ENCODE data around the gene OAS3. TPM values are rescaled to one million over a fixed set of nuclear protein-coding genes. Genes with fewer than 3 reads are reported as not detected.
A peak's percentile ranks its signal among the peaks of the same experiment; 100 is the strongest.

OAS3 gene
- total and polyA plus RNA-seq, 10 donors = 5.0 to 54.5 (median 28.8) TPM

- H3K27me3 ChIP-seq (replicated peaks in 1 of 7) = no peaks in the 10 kb centered on the region
- intact Hi-C loops (cut with DNase I; ENCODE audit: low total_unique reads) = no loop called here
- no peak for DNase-seq
- no peak overlapping the region for H3K4me3 ChIP-seq
- no peak for TF ChIP-seq POLR2A (IDR thresholded peaks at IDR 0.05)
- H3K9me3 ChIP-seq = no peaks in the 10 kb centered on the region
- H3K27ac ChIP-seq = peak overlapping the region in 5 of 8 donors; percentile 0 to 94 (median 90)
- peaks cover 0 to 13% (median 0%) of the 10 kb centered on the region in 6 donors for H3K36me3 ChIP-seq
- peaks cover 38 to 93% (median 75%) of the 10 kb centered on the region in 6 donors for H3K4me1 ChIP-seq
These were observed 33.7 kb upstream of the OAS3 start for GRCh38 chr12:112904571-112904970.

GRCh38 chr12:112905451-112906089, 32.7 kb upstream of the OAS3 start:
- Histone ChIP-seq H3K9me3 (no peaks in the 10 kb centered on the region), H3K4me1 (peaks cover 45 to 94% (median 81%) of the 10 kb centered on the region in 6 donors), H3K36me3 (peaks cover 0 to 23% (median 0%) of the 10 kb centered on the region in 6 donors), H3K27me3 (replicated peaks in 1 of 7) (no peaks in the 10 kb centered on the region), H3K27ac (peak overlapping the region; percentile 26 to 94 (median 87)), H3K4me3 (no peak overlapping the region)
- TF ChIP-seq POLR2A (IDR thresholded peaks at IDR 0.05) (no peak), CTCF (IDR thresholded peaks at IDR 0.05 in 8 of 11, conservative IDR thresholded peaks at IDR 0.05 in 3 of 11) (no peak), POLR2AphosphoS5 (IDR thresholded peaks at IDR 0.05) (no peak)
- WGBS, 5 donors = 62 to 77% (median 72%) methylated on average over 4 of the region's 4 CpGs
- no peak for DNase-seq
- intact Hi-C loops (cut with DNase I; ENCODE audit: low total_unique reads) = loop anchor here (5.0 kb wide), 1 partner anchor 72 kb away; the partner anchor contains the start of gene OAS2

GRCh38 chr12:112906712-112907414, 31.4 kb upstream of the OAS3 start, which contains the start of gene OAS1:
TSS of gene OAS1 (plus strand) at chr12:112906962. CDS start at chr12:112907040, 78 bp downstream.
- H3K9me3 ChIP-seq = peaks cover 0 to 2% (median 0%) of the 10 kb centered on the region in 8 donors
- TF ChIP-seq CTCF (IDR thresholded peaks at IDR 0.05 in 8 of 11, conservative IDR thresholded peaks at IDR 0.05 in 3 of 11) (no peak), POLR2A (IDR thresholded peaks at IDR 0.05) (peak in 1 of 3 donors; percentile 63), POLR2AphosphoS5 (IDR thresholded peaks at IDR 0.05) (peak; percentile 8 to 82 (median 48))
- peak within 1 kb of the TSS; percentile 79 to 94 (median 87) for H3K27ac ChIP-seq
- no peak for DNase-seq
- 0 to 4% (median 2%) methylated on average over 4 of the region's 4 CpGs for WGBS, 5 donors
- peak within 1 kb of the TSS; percentile 51 to 75 (median 58) for H3K4me3 ChIP-seq
- H3K4me1 ChIP-seq = peaks cover 43 to 89% (median 79%) of the 10 kb centered on the region in 6 donors
- peaks cover 0 to 35% (median 2%) of the 10 kb centered on the region in 6 donors for H3K36me3 ChIP-seq
- no peaks in the 10 kb centered on the region for H3K27me3 ChIP-seq (replicated peaks in 1 of 7)
- intact Hi-C loops (cut with DNase I; ENCODE audit: low total_unique reads) = loop anchor here (5.0 kb wide), 1 partner anchor 70 kb away; the partner anchor contains the start of gene OAS2

GRCh38 chr12:112907415-112908157, 30.7 kb upstream of the OAS3 start:
- H3K9me3 ChIP-seq = peaks cover 2 to 9% (median 6%) of the 10 kb centered on the region in 8 donors
- peak overlapping the region; percentile 51 to 75 (median 58) for H3K4me3 ChIP-seq
- 33 to 38% (median 36%) methylated on average over 7 of the region's 7 CpGs for WGBS, 5 donors
- peaks cover 0 to 43% (median 7%) of the 10 kb centered on the region in 6 donors for H3K36me3 ChIP-seq
- intact Hi-C loops (cut with DNase I; ENCODE audit: low total_unique reads) = loop anchor here (5.0 kb wide), 1 partner anchor 70 kb away; the partner anchor contains the start of gene OAS2
- peak overlapping the region; percentile 79 to 94 (median 87) for H3K27ac ChIP-seq
- no peak for DNase-seq
- H3K27me3 ChIP-seq (replicated peaks in 1 of 7) = no peaks in the 10 kb centered on the region
- no peak for TF ChIP-seq CTCF (IDR thresholded peaks at IDR 0.05 in 8 of 11, conservative IDR thresholded peaks at IDR 0.05 in 3 of 11)
- no peak for TF ChIP-seq POLR2A (IDR thresholded peaks at IDR 0.05)
- TF ChIP-seq POLR2AphosphoS5 (IDR thresholded peaks at IDR 0.05) = no peak
- H3K4me1 ChIP-seq = peaks cover 36 to 82% (median 71%) of the 10 kb centered on the region in 6 donors

Data from spleen (tissue), 11 donors.